GM12892 (cell line): ENCODE results near the gene PCP4L1.

Experiments
- POLR2A ChIP-seq: IDR thresholded peaks from 2 replicates; pipeline ENCODE4 v1.6.1; 2011; ENCODE audit warnings: low read depth, low read length, control low read depth
- POLR2AphosphoS5 ChIP-seq: IDR thresholded peaks from 2 replicates; pipeline ENCODE4 v1.6.1; 2011; ENCODE audit warnings: low read depth, low read length, control low read depth
- TAF1 ChIP-seq: IDR thresholded peaks from 2 replicates; pipeline ENCODE4 v1.6.1; 2011; ENCODE audit warnings: low read depth, mild to moderate bottlenecking, control low read depth, low read length, borderline replicate concordance

- TF ChIP-seq TAF1 (no peak), POLR2A (no peak), POLR2AphosphoS5 (no peak)
Observed at GRCh38 chr1:161298116-161298515, 39.6 kb downstream of the PCP4L1 start.
